A673 (cell line): ENCODE data around the gene CDC6. TPM values are rescaled to one million over a fixed set of nuclear protein-coding genes. Genes with fewer than 3 reads are reported as not detected.

ENCODE experiments used
- BruUV-seq: library from RNA; stranded (reverse); fragments of 400-500 nt; replicated peaks from 2 replicates; lab custom pipeline; 2021; lab: Mats Ljungman, UMichigan
- CTCF ChIA-PET: fragments of 300-600 bp; sonication (Branson Sonifier 250); formaldehyde crosslinking; loops from one replicate; lab custom pipeline; 2022; ENCODE audit warnings: antibody characterized with exemption; lab: Charles Lee
- POLR2A ChIA-PET: fragments of 300-600 bp; sonication (Branson Sonifier 250); formaldehyde crosslinking; loops from one replicate; lab custom pipeline; 2022; ENCODE audit warnings: antibody characterized with exemption; ENCODE audit not compliant: low non-redundant PET; lab: Charles Lee
- DNase-seq: peaks from one replicate; pipeline ENCODE4 v3.0.0-alpha.2; 2015; ENCODE audit warnings: low spot score
- H3K27ac ChIP-seq: fragments of 200-600 bp; sonication (generic); 2 replicates; pipeline ENCODE4 v1.5.1; 2016; ENCODE audit warnings: mixed run types, low read depth, mild to moderate bottlenecking, mixed read lengths, antibody characterized with exemption, low read length; ENCODE audit not compliant: poor library complexity, severe bottlenecking
- H3K27me3 ChIP-seq: fragments of 200-600 bp; sonication (generic); replicated peaks from 2 replicates; pipeline ENCODE4 v1.6.1; 2017; ENCODE audit warnings: mixed run types, low read depth, mild to moderate bottlenecking, mixed read lengths, antibody characterized with exemption, low read length; ENCODE audit not compliant: insufficient read depth, poor library complexity
- H3K36me3 ChIP-seq: fragments of 200-600 bp; sonication (generic); 2 replicates; pipeline ENCODE4 v1.6.1; 2016; ENCODE audit warnings: mixed run types, mild to moderate bottlenecking, mixed read lengths, antibody characterized with exemption, low read length; ENCODE audit not compliant: insufficient read depth, poor library complexity, severe bottlenecking
- H3K4me1 ChIP-seq: fragments of 200-600 bp; sonication (generic); 2 replicates; pipeline ENCODE4 v1.6.1; 2017; ENCODE audit warnings: mixed run types, mild to moderate bottlenecking, mixed read lengths, antibody characterized with exemption, low read length; ENCODE audit not compliant: insufficient read depth, poor library complexity, severe bottlenecking
- H3K4me3 ChIP-seq: fragments of 200-600 bp; sonication (generic); 2 replicates; pipeline ENCODE4 v1.5.1; 2016; ENCODE audit warnings: low read depth, mixed run types, mild to moderate bottlenecking, mixed read lengths, low read length; ENCODE audit not compliant: poor library complexity, severe bottlenecking
- H3K9me3 ChIP-seq: fragments of 200-600 bp; sonication (generic); 2 replicates; pipeline ENCODE4 v1.6.1; 2016; ENCODE audit warnings: mixed run types, low read depth, mild to moderate bottlenecking, mixed read lengths, antibody characterized with exemption, low read length; ENCODE audit not compliant: poor library complexity, severe bottlenecking
- CTCF ChIP-seq: fragments of 300-800, 200-600 bp; sonication (generic); conservative IDR thresholded peaks from 2 replicates; pipeline ENCODE4 v1.5.1; 2017; ENCODE audit warnings: low read depth, mild to moderate bottlenecking, antibody characterized with exemption, low read length, moderate library complexity, mixed read lengths
- EZH2 ChIP-seq: fragments of 200-600 bp; sonication (generic); IDR thresholded peaks from 2 replicates; pipeline ENCODE4 v1.6.1; 2017; ENCODE audit warnings: borderline replicate concordance, low read depth, mild to moderate bottlenecking, mixed read lengths, antibody characterized with exemption, low read length; ENCODE audit not compliant: poor library complexity, severe bottlenecking
- intact Hi-C: fragments of 100-400 bp; cut with micrococcal nuclease; formaldehyde crosslinking; loops from one replicate; pipeline ENCODE4 v1.10.0; 2022; ENCODE audit not compliant: unreplicated experiment
- total RNA-seq: library from RNA; stranded (reverse); gene quantifications from 2 replicates; pipeline ENCODE4 v1.2.3, GENCODE V29; 2021

CDC6 gene
- total RNA-seq, 1 experiment from 2014 or later, result 85.7 TPM

GRCh38 chr17:40330850-40331470, 43.3 kb downstream of the CDC6 start:
- intact Hi-C loops, result no loop called here
- BruUV-seq, result no TSS peak
- DNase-seq, result no peak
- Histone ChIP-seq H3K9me3 (no peaks in the 10 kb centered on the region), H3K4me3 (no peak overlapping the region), H3K4me1 (peaks cover 4% of the 10 kb centered on the region), H3K27me3 (no peaks in the 10 kb centered on the region), H3K27ac (no peak overlapping the region), H3K36me3 (no peaks in the 10 kb centered on the region)
- no peak for TF ChIP-seq CTCF
- TF ChIP-seq EZH2, result no peak
- ChIA-PET CTCF (interaction anchor here (0.6 kb wide), 1 partner anchor 14 kb away, joined by 13 read pairs; no protein-coding TSS in a partner anchor), POLR2A (no interaction called here)

GRCh38 chr17:40331743-40332641, 44.3 kb downstream of the CDC6 start:
- H3K4me3 ChIP-seq, result no peak overlapping the region
- no peaks in the 10 kb centered on the region for H3K27me3 ChIP-seq
- no peak overlapping the region for H3K27ac ChIP-seq
- intact Hi-C loops, result no loop called here
- H3K36me3 ChIP-seq, result no peaks in the 10 kb centered on the region
- DNase-seq, result no peak
- ChIA-PET POLR2A (no interaction called here), CTCF (no interaction called here)
- no peak for TF ChIP-seq EZH2
- TF ChIP-seq CTCF, result no peak
- no TSS peak for BruUV-seq
- peaks cover 4% of the 10 kb centered on the region for H3K4me1 ChIP-seq
- H3K9me3 ChIP-seq, result no peaks in the 10 kb centered on the region

GRCh38 chr17:40333781-40334448, 46.2 kb downstream of the CDC6 start:
- CTCF ChIA-PET, result no interaction called here
- Histone ChIP-seq H3K9me3 (no peaks in the 10 kb centered on the region), H3K4me1 (peaks cover 4% of the 10 kb centered on the region), H3K4me3 (no peak overlapping the region), H3K27ac (no peak overlapping the region), H3K27me3 (no peaks in the 10 kb centered on the region), H3K36me3 (no peaks in the 10 kb centered on the region)
- no TSS peak for BruUV-seq
- TF ChIP-seq EZH2 (no peak), CTCF (no peak)
- DNase-seq, result no peak
- intact Hi-C loops, result no loop called here
- POLR2A ChIA-PET, result no interaction called here
